ENCODE data around the gene CENPE. TPM values are rescaled to one million over a fixed set of nuclear protein-coding genes. Genes with fewer than 3 reads are reported as not detected.

CENPE gene
- total and polyA plus RNA-seq, 3 donors from 2014 or later, result 0.96 to 9.1 (median 6.6) TPM

DNA sequence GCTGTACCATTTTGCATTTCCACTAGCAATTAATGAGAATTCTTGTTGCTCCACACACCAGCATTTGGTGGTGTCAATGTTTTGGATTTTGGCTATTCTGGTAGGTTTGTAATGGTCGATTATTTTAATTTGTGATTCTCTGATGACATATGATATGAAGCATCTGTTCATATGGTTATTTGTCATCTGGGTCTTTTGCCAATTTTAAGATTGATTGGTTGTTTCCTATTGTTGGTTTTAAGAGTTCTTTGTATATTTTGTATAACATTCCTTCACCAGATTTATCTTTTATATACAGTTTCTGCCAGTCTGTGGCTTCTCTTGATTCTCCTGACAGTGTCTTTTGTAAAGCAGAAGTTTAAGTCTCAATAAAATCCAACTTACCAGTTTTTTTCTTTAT is 80.0 kb downstream of the CENPE start:
- no peak for TF ChIP-seq POLR2A (IDR thresholded peaks at IDR 0.05)
- TF ChIP-seq, protein P1, sequence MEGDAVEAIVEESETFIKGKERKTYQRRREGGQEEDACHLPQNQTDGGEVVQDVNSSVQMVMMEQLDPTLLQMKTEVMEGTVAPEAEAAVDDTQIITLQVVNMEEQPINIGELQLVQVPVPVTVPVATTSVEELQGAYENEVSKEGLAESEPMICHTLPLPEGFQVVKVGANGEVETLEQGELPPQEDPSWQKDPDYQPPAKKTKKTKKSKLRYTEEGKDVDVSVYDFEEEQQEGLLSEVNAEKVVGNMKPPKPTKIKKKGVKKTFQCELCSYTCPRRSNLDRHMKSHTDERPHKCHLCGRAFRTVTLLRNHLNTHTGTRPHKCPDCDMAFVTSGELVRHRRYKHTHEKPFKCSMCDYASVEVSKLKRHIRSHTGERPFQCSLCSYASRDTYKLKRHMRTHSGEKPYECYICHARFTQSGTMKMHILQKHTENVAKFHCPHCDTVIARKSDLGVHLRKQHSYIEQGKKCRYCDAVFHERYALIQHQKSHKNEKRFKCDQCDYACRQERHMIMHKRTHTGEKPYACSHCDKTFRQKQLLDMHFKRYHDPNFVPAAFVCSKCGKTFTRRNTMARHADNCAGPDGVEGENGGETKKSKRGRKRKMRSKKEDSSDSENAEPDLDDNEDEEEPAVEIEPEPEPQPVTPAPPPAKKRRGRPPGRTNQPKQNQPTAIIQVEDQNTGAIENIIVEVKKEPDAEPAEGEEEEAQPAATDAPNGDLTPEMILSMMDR (IDR thresholded peaks at IDR 0.05), result no peak
- Histone ChIP-seq H3K27me3 (no peaks in the 10 kb centered on the region), H3K36me3 (ENCODE audit: low read depth, missing control alignments) (no peaks in the 10 kb centered on the region), H3K27ac (no peak overlapping the region), H3K4me3 (no peak overlapping the region), H3K4me1 (no peaks in the 10 kb centered on the region), H3K9me3 (no peaks in the 10 kb centered on the region)
- WGBS, 2 donors, result 90 to 95% methylated on average over 1 of the region's 1 CpG
- DNase-seq, result no peak
- intact Hi-C loops (cut with DNase I; ENCODE audit: low total_unique reads), result no loop called here

DNA sequence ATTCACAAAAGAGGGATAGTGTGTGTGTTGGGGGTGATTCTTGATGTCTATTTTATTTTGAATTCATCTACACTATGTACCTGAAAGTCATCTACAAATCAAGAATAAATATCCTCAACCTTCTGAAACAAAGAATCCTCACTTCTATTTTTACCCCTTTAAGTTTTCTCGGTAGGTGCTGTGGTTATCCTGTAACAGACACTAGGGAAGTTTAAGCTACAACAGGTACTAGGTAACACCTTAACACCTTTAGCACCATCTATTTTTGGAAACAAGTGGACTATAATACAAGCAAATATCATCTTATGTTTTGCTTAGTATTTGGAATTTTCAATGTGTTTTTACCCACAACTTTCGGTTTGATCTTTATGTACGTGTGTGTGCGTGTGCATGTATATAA is 86.5 kb downstream of the CENPE start:
- WGBS, 2 donors, result 75 to 78% methylated on average over 4 of the region's 4 CpGs
- no peaks in the 10 kb centered on the region for H3K36me3 ChIP-seq (ENCODE audit: low read depth, missing control alignments)
- no peaks in the 10 kb centered on the region for H3K27me3 ChIP-seq
- H3K9me3 ChIP-seq, result no peaks in the 10 kb centered on the region
- H3K27ac ChIP-seq, result no peak overlapping the region
- H3K4me1 ChIP-seq, result no peaks in the 10 kb centered on the region
- DNase-seq, result no peak
- H3K4me3 ChIP-seq, result no peak overlapping the region
- intact Hi-C loops (cut with DNase I; ENCODE audit: low total_unique reads), result no loop called here
- TF ChIP-seq, protein P1 (IDR thresholded peaks at IDR 0.05), result no peak

DNA sequence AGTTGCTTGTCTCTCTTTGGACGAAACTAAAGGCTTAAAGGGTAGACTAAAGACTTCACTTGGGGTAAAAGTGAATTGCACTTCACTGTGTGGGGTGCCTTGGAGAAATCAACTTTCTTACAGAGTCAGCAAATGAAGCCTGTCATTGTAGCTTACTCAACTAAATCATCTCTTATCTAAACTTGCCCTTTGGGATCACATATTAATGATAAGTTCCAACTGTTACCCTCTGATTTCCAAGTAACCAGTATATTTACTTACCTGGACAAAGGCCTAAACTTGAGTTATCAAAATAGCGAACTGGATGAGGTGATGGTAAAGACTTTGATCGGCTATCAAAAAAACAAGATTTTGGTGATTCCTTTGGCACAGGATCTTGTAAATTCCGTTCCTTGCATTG is 89.6 kb downstream of the CENPE start:
- Histone ChIP-seq H3K36me3 (ENCODE audit: low read depth, missing control alignments) (no peaks in the 10 kb centered on the region), H3K27ac (no peak overlapping the region), H3K9me3 (no peaks in the 10 kb centered on the region), H3K4me1 (no peaks in the 10 kb centered on the region), H3K27me3 (no peaks in the 10 kb centered on the region), H3K4me3 (no peak overlapping the region)
- TF ChIP-seq, protein P1 (IDR thresholded peaks at IDR 0.05), result no peak
- no peak for TF ChIP-seq POLR2A (IDR thresholded peaks at IDR 0.05)
- DNase-seq, result no peak
- 86 to 88% methylated on average over 4 of the region's 4 CpGs for WGBS, 2 donors
- intact Hi-C loops (cut with DNase I; ENCODE audit: low total_unique reads), result no loop called here

DNA sequence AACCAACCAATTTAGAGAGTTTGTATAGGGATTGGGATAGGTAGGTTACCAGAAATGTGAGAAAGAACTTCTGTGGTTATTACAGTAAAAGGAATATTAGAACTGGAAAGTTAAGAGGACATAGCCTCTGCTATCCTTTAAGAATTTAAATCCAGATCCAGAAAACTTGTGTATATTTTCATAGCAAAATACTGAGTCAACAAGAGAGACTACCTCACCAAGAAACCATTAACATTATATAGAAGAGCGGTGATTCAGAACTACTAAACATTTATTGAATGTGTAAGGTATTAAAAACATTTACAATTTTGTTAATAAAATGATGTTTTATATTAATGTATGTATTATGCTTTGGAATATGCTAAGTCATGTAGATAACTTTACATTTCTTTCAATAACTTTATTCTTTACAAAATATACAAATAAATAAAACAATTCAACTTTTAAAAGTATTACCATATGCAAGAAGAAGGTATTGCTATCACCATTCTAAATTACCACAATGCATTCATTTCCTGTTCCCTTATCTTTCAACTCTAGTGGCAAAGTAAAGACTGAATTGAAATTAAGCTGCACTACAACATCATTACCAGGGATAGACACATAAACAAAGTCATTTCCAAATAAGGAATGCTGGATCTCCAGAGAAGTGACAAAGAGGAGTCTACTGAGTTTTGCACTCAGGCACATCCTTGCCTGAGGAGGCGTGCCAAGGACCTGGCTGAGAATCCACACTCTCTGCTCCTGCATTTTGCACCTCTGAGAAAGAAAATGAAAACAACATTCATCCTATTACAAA is 92.4 kb downstream of the CENPE start:
- Histone ChIP-seq H3K9me3 (no peaks in the 10 kb centered on the region), H3K27ac (no peak overlapping the region), H3K4me1 (no peaks in the 10 kb centered on the region), H3K36me3 (ENCODE audit: low read depth, missing control alignments) (no peaks in the 10 kb centered on the region), H3K27me3 (no peaks in the 10 kb centered on the region), H3K4me3 (no peak overlapping the region)
- intact Hi-C loops (cut with DNase I; ENCODE audit: low total_unique reads), result no loop called here
- TF ChIP-seq, protein P1 (IDR thresholded peaks at IDR 0.05), result no peak
- TF ChIP-seq POLR2A (IDR thresholded peaks at IDR 0.05), result no peak
- 89 to 95% methylated on average over 2 of the region's 2 CpGs for WGBS, 2 donors
- no peak for DNase-seq

DNA sequence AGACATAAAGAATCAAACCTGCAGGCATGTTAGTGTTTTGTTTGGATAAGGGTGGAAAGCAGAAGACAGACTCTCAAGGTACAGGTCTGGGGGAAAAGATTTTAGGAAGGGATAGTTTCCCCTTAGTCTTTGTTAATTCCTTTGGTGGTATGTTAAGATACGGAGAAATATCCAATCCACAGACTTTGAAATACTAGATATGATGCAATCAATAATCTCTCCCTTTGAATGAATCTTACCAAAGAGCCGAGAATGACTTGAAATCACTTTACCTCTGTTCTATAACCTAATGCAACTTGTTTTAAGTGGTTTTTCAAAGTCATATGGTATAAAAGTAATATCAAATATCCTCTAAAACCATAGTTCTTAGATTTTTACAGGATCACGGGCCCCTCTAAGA is 93.3 kb downstream of the CENPE start:
- Histone ChIP-seq H3K36me3 (ENCODE audit: low read depth, missing control alignments) (no peaks in the 10 kb centered on the region), H3K9me3 (no peaks in the 10 kb centered on the region), H3K4me3 (no peak overlapping the region), H3K4me1 (no peaks in the 10 kb centered on the region), H3K27me3 (no peaks in the 10 kb centered on the region), H3K27ac (no peak overlapping the region)
- TF ChIP-seq, protein P1 (IDR thresholded peaks at IDR 0.05), result no peak
- no peak for TF ChIP-seq POLR2A (IDR thresholded peaks at IDR 0.05)
- DNase-seq, result no peak
- 92 to 97% methylated on average over 3 of the region's 3 CpGs for WGBS, 2 donors
- intact Hi-C loops (cut with DNase I; ENCODE audit: low total_unique reads), result no loop called here

Measured in testis (tissue), 3 donors.